H1 (cell line): ENCODE results near the gene FBXO38. TPM values are rescaled to one million over a fixed set of nuclear protein-coding genes. Genes with fewer than 3 reads are reported as not detected.

Experiments used
- CTCF ChIA-PET: fragments of 300-600 bp; sonication (Branson Sonifier 250); formaldehyde crosslinking; loops from one replicate; lab custom pipeline; 2021; ENCODE audit not compliant: partially characterized antibody; lab: Charles Lee
- POLR2A ChIA-PET: fragments of 300-600 bp; sonication (Branson Sonifier 250); formaldehyde crosslinking; loops from one replicate; lab custom pipeline; 2021; ENCODE audit warnings: inconsistent platforms; ENCODE audit not compliant: partially characterized antibody; lab: Charles Lee
- DNase-seq, 2 experiments: peaks; one replicate each; pipeline versions ENCODE4 v3.0.0 to v3.0.0-alpha.2; 2010 to 2022; ENCODE audit warnings: low spot score in 2 of 2, low read depth in 1 of 2, mixed read lengths in 1 of 2
- FAIRE-seq: peaks from 2 replicates; lab custom pipeline; 2011; peaks lifted over from hg19 to GRCh38; lab: Jason Lieb, UNC
- H2AFZ ChIP-seq: 2 replicates; pipeline ENCODE4 v1.8.1; 2012; ENCODE audit warnings: low read length, inconsistent platforms
- H2AK5ac ChIP-seq: 2 replicates; pipeline ENCODE4 v1.6.1; 2013; ENCODE audit warnings: low read depth, low read length
- H2BK120ac ChIP-seq: replicated peaks from 2 replicates; pipeline ENCODE3; 2013; ENCODE audit warnings: low read depth, low read length, inconsistent platforms
- H2BK12ac ChIP-seq: 2 replicates; pipeline ENCODE4 v1.6.1; 2013; ENCODE audit warnings: low read depth, low read length
- H2BK15ac ChIP-seq: 2 replicates; pipeline ENCODE4 v1.6.1; 2013; ENCODE audit warnings: low read length
- H2BK20ac ChIP-seq: 2 replicates; pipeline ENCODE4 v1.6.1; 2013; ENCODE audit warnings: low read length
- H2BK5ac ChIP-seq: 2 replicates; pipeline ENCODE4 v1.6.1; 2013; ENCODE audit warnings: low read depth, low read length
- H3K14ac ChIP-seq: 2 replicates; pipeline ENCODE4 v1.6.1; 2013; ENCODE audit warnings: inconsistent platforms; ENCODE audit not compliant: insufficient read length
- H3K18ac ChIP-seq: 2 replicates; pipeline ENCODE4 v1.6.1; 2013; ENCODE audit warnings: low read length; ENCODE audit errors: extremely low read depth
- H3K23ac ChIP-seq: 2 replicates; pipeline ENCODE4 v1.6.1; 2013; ENCODE audit warnings: inconsistent platforms; ENCODE audit not compliant: insufficient read length
- H3K23me2 ChIP-seq: 2 replicates; pipeline ENCODE4 v1.6.1; 2013; ENCODE audit warnings: low read depth, low read length
- H3K27ac ChIP-seq: 2 replicates; pipeline ENCODE4 v1.6.1; 2011; ENCODE audit warnings: low read depth, low read length, inconsistent platforms
- H3K27me3 ChIP-seq, 4 experiments: replicated peaks in 1 of 4; 1 replicate in 1 of 4; 2 replicates in 3 of 4; pipeline versions ENCODE4 v1.6.1 to v1.8.1; 2011 to 2013; ENCODE audit warnings: low read length in 3 of 4, mild to moderate bottlenecking in 3 of 4, inconsistent platforms in 2 of 4, mixed read lengths in 2 of 4, moderate library complexity in 1 of 4; ENCODE audit not compliant: control insufficient read depth in 3 of 4, insufficient read depth in 3 of 4; ENCODE audit errors: extremely low read depth in 1 of 4
- H3K36me3 ChIP-seq, 4 experiments: 2 replicates each; pipeline versions ENCODE4 v1.6.1 to v1.8.1; 2011 to 2013; ENCODE audit warnings: mild to moderate bottlenecking in 4 of 4, low read length in 3 of 4, moderate library complexity in 2 of 4, control low read depth in 1 of 4, inconsistent platforms in 1 of 4; ENCODE audit not compliant: insufficient read depth in 4 of 4, control insufficient read depth in 2 of 4
- H3K4ac ChIP-seq: replicated peaks from 2 replicates; pipeline ENCODE3; 2013; ENCODE audit warnings: low read length, low read depth, mixed read lengths, inconsistent platforms; ENCODE audit not compliant: insufficient read length
- H3K4me1 ChIP-seq, 4 experiments: replicated peaks in 1 of 4; 1 replicate in 1 of 4; 2 replicates in 3 of 4; pipeline versions ENCODE4 v1.6.1 to v1.8.1; 2011 to 2013; ENCODE audit warnings: low read length in 3 of 4, inconsistent platforms in 2 of 4, mixed read lengths in 1 of 4; ENCODE audit not compliant: insufficient read depth in 4 of 4, control insufficient read depth in 3 of 4
- H3K4me2 ChIP-seq, 2 experiments: 2 replicates each; pipeline versions ENCODE4 v1.6.1 to v1.8.1; 2011 to 2013; ENCODE audit warnings: low read depth in 2 of 2, low read length in 2 of 2, control low read depth in 1 of 2, inconsistent platforms in 1 of 2, mild to moderate bottlenecking in 1 of 2; ENCODE audit not compliant: insufficient read depth in 1 of 2
- H3K4me3 ChIP-seq, 4 experiments: fragments of 200-600, 300-600 bp in 1 of 4; sonication (generic), shearing (Covaris generic), sonication (Bioruptor Twin) in 1 of 4; 2 replicates each; pipeline versions ENCODE4 v1.5.1 to v1.8.1; 2011 to 2016; ENCODE audit warnings: low read length in 4 of 4, low read depth in 3 of 4, control low read depth in 2 of 4, inconsistent platforms in 2 of 4, mild to moderate bottlenecking in 2 of 4, mixed read lengths in 1 of 4, moderate library complexity in 1 of 4; ENCODE audit not compliant: insufficient read depth in 2 of 4; ENCODE audit errors: extremely low read depth in 1 of 4
- H3K56ac ChIP-seq: replicated peaks from 2 replicates; pipeline ENCODE3; 2013; ENCODE audit warnings: low read depth, mild to moderate bottlenecking, mixed read lengths, low read length, inconsistent platforms; ENCODE audit not compliant: insufficient read length
- H3K79me1 ChIP-seq: 2 replicates; pipeline ENCODE4 v1.6.1; 2013; ENCODE audit warnings: low read depth, low read length, control low read depth
- H3K79me2 ChIP-seq, 2 experiments: 2 replicates each; pipeline versions ENCODE4 v1.6.1 to v1.8.1; 2012 to 2013; ENCODE audit warnings: low read length in 2 of 2, mild to moderate bottlenecking in 2 of 2, inconsistent platforms in 1 of 2; ENCODE audit not compliant: insufficient read depth in 2 of 2, control insufficient read depth in 1 of 2
- H3K9ac ChIP-seq, 4 experiments: replicated peaks in 1 of 4; 1 replicate in 1 of 4; 2 replicates in 3 of 4; pipeline versions ENCODE4 v1.6.1 to v1.8.1; 2011 to 2013; ENCODE audit warnings: low read depth in 3 of 4, low read length in 3 of 4, control low read depth in 2 of 4, mild to moderate bottlenecking in 2 of 4, moderate library complexity in 2 of 4, inconsistent platforms in 1 of 4; ENCODE audit errors: extremely low read depth in 1 of 4
- H3K9me3 ChIP-seq, 2 experiments: 2 replicates each; pipeline versions ENCODE4 v1.6.1 to v1.8.1; 2012 to 2013; ENCODE audit warnings: mild to moderate bottlenecking in 2 of 2, moderate library complexity in 2 of 2, control low read depth in 1 of 2, inconsistent platforms in 1 of 2, low read depth in 1 of 2, low read length in 1 of 2, mixed read lengths in 1 of 2; ENCODE audit not compliant: insufficient read depth in 2 of 2
- H4K20me1 ChIP-seq, 2 experiments: replicated peaks in 1 of 2; 2 replicates each; pipeline versions ENCODE3 to v1.8.1; 2011 to 2013; ENCODE audit warnings: inconsistent platforms in 2 of 2, low read length in 2 of 2, mild to moderate bottlenecking in 1 of 2; ENCODE audit not compliant: insufficient read depth in 2 of 2, control insufficient read depth in 1 of 2
- H4K5ac ChIP-seq: 2 replicates; pipeline ENCODE4 v1.6.1; 2013; ENCODE audit warnings: low read length, low read depth, mixed read lengths, inconsistent platforms; ENCODE audit not compliant: insufficient read length
- H4K8ac ChIP-seq: 2 replicates; pipeline ENCODE4 v1.8.0; 2013; ENCODE audit warnings: mild to moderate bottlenecking, moderate library complexity, low read length, inconsistent platforms; ENCODE audit not compliant: insufficient read depth; ENCODE audit errors: extremely low read depth
- H4K91ac ChIP-seq: replicated peaks from 2 replicates; pipeline ENCODE3; 2013; ENCODE audit warnings: low read length, mixed read lengths, inconsistent platforms; ENCODE audit not compliant: insufficient read length
- CHD2 ChIP-seq: IDR thresholded peaks from 2 replicates; pipeline ENCODE4 v1.6.1; 2012; ENCODE audit warnings: low read length, improper control_type of control experiment
- CTBP2 ChIP-seq: IDR thresholded peaks from 2 replicates; pipeline ENCODE4 v1.7.0; 2011; ENCODE audit warnings: borderline replicate concordance, mild to moderate bottlenecking, moderate library complexity, mixed read lengths, low read length; ENCODE audit not compliant: insufficient read depth, insufficient read length
- HDAC2 ChIP-seq, 2 experiments: fragments of 300-600 bp in 1 of 2; sonication (generic) in 1 of 2; IDR thresholded peaks; 2 replicates each; pipeline ENCODE4 v1.6.1; 2011 to 2012; ENCODE audit warnings: low read depth in 2 of 2, low read length in 2 of 2, mild to moderate bottlenecking in 2 of 2, moderate library complexity in 2 of 2, borderline replicate concordance in 1 of 2, inconsistent platforms in 1 of 2
- RAD21 ChIP-seq, 2 experiments: IDR thresholded peaks in 1 of 2; conservative IDR thresholded peaks in 1 of 2; 2 replicates each; pipeline ENCODE4 v1.6.1; 2011; ENCODE audit warnings: low read depth in 2 of 2, low read length in 2 of 2, improper control_type of control experiment in 1 of 2, inconsistent platforms in 1 of 2, mild to moderate bottlenecking in 1 of 2, moderate library complexity in 1 of 2
- TAF7 ChIP-seq: optimal IDR thresholded peaks from 2 replicates; pipeline ENCODE3; 2011; ENCODE audit warnings: low read depth, mild to moderate bottlenecking, inconsistent platforms, low read length, moderate library complexity, borderline replicate concordance
- USF2 ChIP-seq: IDR thresholded peaks from 2 replicates; pipeline ENCODE4 v1.6.1; 2011; ENCODE audit warnings: low read length, improper control_type of control experiment
- YY1 ChIP-seq: IDR thresholded peaks from 2 replicates; pipeline ENCODE4 v1.6.1; 2011; ENCODE audit warnings: low read depth, mild to moderate bottlenecking, low read length
- WGBS, 2 experiments: shearing (Covaris generic) in 1 of 2; methylation state at CpG; one replicate each; pipeline versions ENCODE4 v1.1.6 to v1.1.7; 2013 to 2015; ENCODE audit warnings: low lambda C conversion rate in 2 of 2, mixed read lengths in 2 of 2, inconsistent platforms in 1 of 2, low coverage in 1 of 2, missing lambda C conversion rate in 1 of 2; ENCODE audit not compliant: insufficient replicate concordance in 2 of 2, insufficient coverage in 1 of 2, insufficient read length in 1 of 2; ENCODE audit errors: extremely low coverage in 1 of 2, missing lambda C conversion rate in 1 of 2; 5-methylcytosine and 5-hydroxymethylcytosine counted together
- polyA plus RNA-seq, 7 experiments: library from polyadenylated mRNA; depleted of rRNA in 3 of 7; stranded (reverse) in 5 of 7; unstranded in 2 of 7; fragments of >200 nt in 5 of 7; fragments of 200-250 nt in 2 of 7; gene quantifications; 1 replicate in 5 of 7; 2 replicates in 1 of 7; 4 replicates in 1 of 7; pipeline versions ENCODE4 v1.2.1 to v1.2.3, GENCODE V29; 2011 to 2013; ENCODE audit warnings: missing spikeins in 2 of 7, mixed read lengths in 2 of 7
- total RNA-seq: library from RNA; stranded (reverse); fragmentation: NEBNext Ultra II Directional; extraction: Animal tissue kit (Norgen Biotek cat#: 25700); gene quantifications from 2 replicates; pipeline ENCODE4 v1.2.1, GENCODE V29; 2021
- TF ChIP-seq, protein P1 (sequence below), 3 experiments: IDR thresholded peaks; 1 replicate in 2 of 3; 2 replicates in 1 of 3; pipeline versions ENCODE4 v1.5.1 to v1.6.1; 2011; ENCODE audit warnings: low read length in 3 of 3, mild to moderate bottlenecking in 3 of 3, inconsistent platforms in 2 of 3, low read depth in 1 of 3, moderate library complexity in 1 of 3; ENCODE audit not compliant: insufficient read depth in 1 of 3; ENCODE audit errors: control extremely low read depth in 1 of 3
- TF ChIP-seq, protein P2 (sequence below): IDR thresholded peaks from 2 replicates; pipeline ENCODE4 v1.6.1; 2012; ENCODE audit warnings: inconsistent platforms

FBXO38 gene
- total and polyA plus RNA-seq, 2 of the 8 experiments (the other 6 are each of a cell fraction or from before 2014, with no cell fraction given): 9.1 to 34.3 TPM

- Histone ChIP-seq H3K27me3 (no peaks in the 10 kb centered on the region; a peak in 2 of 7 replicates), H3K4me2 (no peak overlapping the region), H3K4me1 (no peaks in the 10 kb centered on the region), H4K8ac (no peak overlapping the region), H2AK5ac (no peak overlapping the region), H2BK15ac (no peak overlapping the region), H3K79me1 (no peaks in the 10 kb centered on the region), H3K9me3 (no peaks in the 10 kb centered on the region), H3K36me3 (no peaks in the 10 kb centered on the region), H3K4ac (no peak overlapping the region), H4K91ac (no peak overlapping the region), H4K20me1 (no peaks in the 10 kb centered on the region), H3K14ac (no peak overlapping the region), H3K9ac (no peak overlapping the region), H4K5ac (no peak overlapping the region), H3K23ac (no peak overlapping the region), H2BK120ac (no peak overlapping the region), H3K18ac (no peak overlapping the region), H3K27ac (no peak overlapping the region), H3K23me2 (no peaks in the 10 kb centered on the region), H2AFZ (no peak overlapping the region), H3K56ac (no peak overlapping the region), H2BK20ac (no peak overlapping the region), H3K79me2 (no peaks in the 10 kb centered on the region), H3K4me3 (no peak overlapping the region), H2BK12ac (no peak overlapping the region), H2BK5ac (no peak overlapping the region)
- WGBS, 2 experiments: 87% methylated on average over 2 of the region's 2 CpGs; no CpG with 5 or more reads in 1 of the 2 experiments
- DNase-seq: no peak
- CTCF ChIA-PET: interaction anchor here (0.6 to 1.4 kb wide), 4 partner anchors 31 to 244 kb away, joined by 3 read pairs; no protein-coding TSS in a partner anchor
- FAIRE-seq: no peak
- POLR2A ChIA-PET: no interaction called here
- TF ChIP-seq YY1 (no peak), TAF7 (no peak), CTBP2 (no peak), RAD21 (IDR thresholded peaks at IDR 0.05 in 1 of 2, conservative IDR thresholded peaks at IDR 0.05 in 1 of 2; ENCODE audit: low read depth in 2 of 2, low read length in 2 of 2) (no peak), USF2 (no peak), CHD2 (no peak), HDAC2 (IDR thresholded peaks at IDR 0.05; ENCODE audit: borderline replicate concordance in 1 of 2, low read depth in 2 of 2, low read length in 2 of 2) (no peak)
- TF ChIP-seq, protein P1, sequence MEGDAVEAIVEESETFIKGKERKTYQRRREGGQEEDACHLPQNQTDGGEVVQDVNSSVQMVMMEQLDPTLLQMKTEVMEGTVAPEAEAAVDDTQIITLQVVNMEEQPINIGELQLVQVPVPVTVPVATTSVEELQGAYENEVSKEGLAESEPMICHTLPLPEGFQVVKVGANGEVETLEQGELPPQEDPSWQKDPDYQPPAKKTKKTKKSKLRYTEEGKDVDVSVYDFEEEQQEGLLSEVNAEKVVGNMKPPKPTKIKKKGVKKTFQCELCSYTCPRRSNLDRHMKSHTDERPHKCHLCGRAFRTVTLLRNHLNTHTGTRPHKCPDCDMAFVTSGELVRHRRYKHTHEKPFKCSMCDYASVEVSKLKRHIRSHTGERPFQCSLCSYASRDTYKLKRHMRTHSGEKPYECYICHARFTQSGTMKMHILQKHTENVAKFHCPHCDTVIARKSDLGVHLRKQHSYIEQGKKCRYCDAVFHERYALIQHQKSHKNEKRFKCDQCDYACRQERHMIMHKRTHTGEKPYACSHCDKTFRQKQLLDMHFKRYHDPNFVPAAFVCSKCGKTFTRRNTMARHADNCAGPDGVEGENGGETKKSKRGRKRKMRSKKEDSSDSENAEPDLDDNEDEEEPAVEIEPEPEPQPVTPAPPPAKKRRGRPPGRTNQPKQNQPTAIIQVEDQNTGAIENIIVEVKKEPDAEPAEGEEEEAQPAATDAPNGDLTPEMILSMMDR (IDR thresholded peaks at IDR 0.05; ENCODE audit: control extremely low read depth in 1 of 3, insufficient read depth in 1 of 3, low read depth in 1 of 3, low read length in 3 of 3): no peak
- TF ChIP-seq, protein P2, sequence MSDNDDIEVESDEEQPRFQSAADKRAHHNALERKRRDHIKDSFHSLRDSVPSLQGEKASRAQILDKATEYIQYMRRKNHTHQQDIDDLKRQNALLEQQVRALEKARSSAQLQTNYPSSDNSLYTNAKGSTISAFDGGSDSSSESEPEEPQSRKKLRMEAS: no peak
Observed at GRCh38 chr5:148488757-148489156, 105.0 kb downstream of the FBXO38 start.
